Measurements from ENCODE around the gene PMEPA1. TPM values are rescaled to one million over a fixed set of nuclear protein-coding genes. Genes with fewer than 3 reads are reported as not detected.

PMEPA1 gene
- total RNA-seq, 2 experiments from 2014 or later: 15.7 to 18.0 TPM

GRCh38 chr20:57690525-57690924 is 19.3 kb downstream of the PMEPA1 start:
- no peaks in the 10 kb centered on the region for H3K27me3 Mint-ChIP-seq
- H3K9me3 Mint-ChIP-seq: no peaks in the 10 kb centered on the region
- H3K36me3 ChIP-seq (ENCODE audit: insufficient read depth, low read length): no peaks in the 10 kb centered on the region
- ATAC-seq (ENCODE audit: poor library complexity): no peak
- intact Hi-C loops (cut with DNase I, micrococcal nuclease): no loop called here
- H3K4me1 Mint-ChIP-seq (ENCODE audit: low read depth): no peaks in the 10 kb centered on the region
- H3K27ac ChIP-seq (ENCODE audit: low read depth in 1 of 2, low read length in 2 of 2): no peak overlapping the region
- no peak for DNase-seq
- H3K27me3 ChIP-seq (ENCODE audit: control insufficient read depth in 1 of 2, insufficient read depth in 2 of 2, low read length in 2 of 2): no peaks in the 10 kb centered on the region
- no peaks in the 10 kb centered on the region for H3K4me1 ChIP-seq (ENCODE audit: insufficient read depth, low read length)
- ChIA-PET CTCF (no interaction called here), POLR2A (no interaction called here)
- H3K9me3 ChIP-seq (ENCODE audit: control insufficient read depth in 1 of 2, insufficient read depth in 1 of 2, low read length in 2 of 2): no peaks in the 10 kb centered on the region
- no peak for TF ChIP-seq CTCF (IDR thresholded peaks at IDR 0.05)
- H3K36me3 Mint-ChIP-seq (ENCODE audit: low read depth): no peaks in the 10 kb centered on the region
- no peak overlapping the region for H3K4me3 Mint-ChIP-seq
- no peak overlapping the region for H3K27ac Mint-ChIP-seq
- no peak overlapping the region for H3K4me3 ChIP-seq (ENCODE audit: low read length)

GRCh38 chr20:57689745-57690481 is 19.9 kb downstream of the PMEPA1 start:
- Histone ChIP-seq H3K27ac (ENCODE audit: low read depth in 1 of 2, low read length in 2 of 2) (no peak overlapping the region), H3K4me1 (ENCODE audit: insufficient read depth, low read length) (no peaks in the 10 kb centered on the region), H3K36me3 (ENCODE audit: insufficient read depth, low read length) (no peaks in the 10 kb centered on the region), H3K4me3 (ENCODE audit: low read length) (no peak overlapping the region), H3K9me3 (ENCODE audit: control insufficient read depth in 1 of 2, insufficient read depth in 1 of 2, low read length in 2 of 2) (no peaks in the 10 kb centered on the region), H3K27me3 (ENCODE audit: control insufficient read depth in 1 of 2, insufficient read depth in 2 of 2, low read length in 2 of 2) (no peaks in the 10 kb centered on the region)
- ChIA-PET CTCF (interaction anchor here (1.2 kb wide), 1 partner anchor 20 kb away, joined by 3 read pairs; the partner anchor contains the start of gene PMEPA1), POLR2A (no interaction called here)
- Mint-ChIP-seq H3K27ac (no peak overlapping the region), H3K4me1 (ENCODE audit: low read depth) (no peaks in the 10 kb centered on the region), H3K27me3 (no peaks in the 10 kb centered on the region), H3K36me3 (ENCODE audit: low read depth) (no peaks in the 10 kb centered on the region), H3K4me3 (no peak overlapping the region), H3K9me3 (no peaks in the 10 kb centered on the region)
- ATAC-seq (ENCODE audit: poor library complexity) (no peak), DNase-seq (no peak)
- intact Hi-C loops (cut with DNase I, micrococcal nuclease): no loop called here
- no peak for TF ChIP-seq CTCF (IDR thresholded peaks at IDR 0.05)

- POLR2A ChIA-PET: no interaction called here
- no peak for DNase-seq
- CTCF ChIA-PET: interaction anchor here (1.2 kb wide), 1 partner anchor 21 kb away, joined by 3 read pairs; the partner anchor contains the start of gene PMEPA1
Observed at GRCh38 chr20:57688864-57689263, 21.0 kb downstream of the PMEPA1 start.

More at GRCh38 chr20:57688864-57689263, 21.0 kb downstream of the PMEPA1 start:
- no peak for ATAC-seq (ENCODE audit: poor library complexity)
- H3K9me3 Mint-ChIP-seq: no peaks in the 10 kb centered on the region
- Histone ChIP-seq H3K4me3 (ENCODE audit: low read length) (no peak overlapping the region), H3K4me1 (ENCODE audit: insufficient read depth, low read length) (no peaks in the 10 kb centered on the region), H3K27me3 (ENCODE audit: control insufficient read depth in 1 of 2, insufficient read depth in 2 of 2, low read length in 2 of 2) (no peaks in the 10 kb centered on the region), H3K9me3 (ENCODE audit: control insufficient read depth in 1 of 2, insufficient read depth in 1 of 2, low read length in 2 of 2) (no peaks in the 10 kb centered on the region), H3K27ac (ENCODE audit: low read depth in 1 of 2, low read length in 2 of 2) (no peak overlapping the region), H3K36me3 (ENCODE audit: insufficient read depth, low read length) (no peaks in the 10 kb centered on the region)
- H3K27me3 Mint-ChIP-seq: no peaks in the 10 kb centered on the region
- intact Hi-C loops (cut with DNase I, micrococcal nuclease): no loop called here
- H3K4me1 Mint-ChIP-seq (ENCODE audit: low read depth): no peaks in the 10 kb centered on the region
- TF ChIP-seq CTCF (IDR thresholded peaks at IDR 0.05): no peak
- no peaks in the 10 kb centered on the region for H3K36me3 Mint-ChIP-seq (ENCODE audit: low read depth)
- H3K4me3 Mint-ChIP-seq: no peak overlapping the region
- H3K27ac Mint-ChIP-seq: no peak overlapping the region

All from CD4-positive, alpha-beta T cell (primary cell).